HEK293 (cell line): ENCODE measurements around the gene WRAP53.

Experiments
- CTCF ChIA-PET: fragments of 350-600 bp; formaldehyde crosslinking; extraction: SDS; loops from one replicate; lab custom pipeline; 2021; ENCODE audit warnings: antibody characterized with exemption; lab: Yijun Ruan, JAX
- POLR2A ChIA-PET: fragments of 300-600 bp; formaldehyde crosslinking; extraction: SDS; loops from one replicate; lab custom pipeline; 2020; ENCODE audit warnings: antibody characterized with exemption, inconsistent platforms; lab: Yijun Ruan, JAX
- H3K27ac ChIP-seq: fragments of 200-500 bp; sonication (Bioruptor generic); 2 replicates; pipeline ENCODE4 v1.5.1; 2014; ENCODE audit warnings: low read depth, low read length, control low read depth, inconsistent platforms; ENCODE audit errors: extremely low read depth
- H3K36me3 ChIP-seq, 2 experiments: fragments of 200-500 bp in 1 of 2; sonication (Bioruptor generic) in 1 of 2; 1 replicate in 1 of 2; 2 replicates in 1 of 2; pipeline ENCODE4 v1.5.1; 2014 to 2017; ENCODE audit warnings: inconsistent platforms in 2 of 2, low read length in 2 of 2; ENCODE audit not compliant: control insufficient read depth in 2 of 2, insufficient read depth in 1 of 2
- H3K4me1 ChIP-seq: fragments of 200-500 bp; sonication (Bioruptor generic); 2 replicates; pipeline ENCODE4 v1.5.1; 2014; ENCODE audit warnings: mild to moderate bottlenecking, low read length, inconsistent platforms; ENCODE audit not compliant: control insufficient read depth, insufficient read depth
- H3K4me3 ChIP-seq: 2 replicates; pipeline ENCODE4 v1.5.1; 2011; ENCODE audit warnings: low read depth, mild to moderate bottlenecking, control low read depth, low read length, moderate library complexity
- H3K9me3 ChIP-seq: fragments of 200-500 bp; sonication (Bioruptor generic); 2 replicates; pipeline ENCODE4 v1.5.1; 2014; ENCODE audit warnings: low read depth, low read length, inconsistent platforms; ENCODE audit not compliant: control insufficient read depth, insufficient read depth
- ELK4 ChIP-seq: IDR thresholded peaks from 2 replicates; pipeline ENCODE4 v1.6.1; 2011; ENCODE audit warnings: mild to moderate bottlenecking, low read depth, low read length, borderline replicate concordance
- GLIS1 ChIP-seq: fragments of 450-650 bp; formaldehyde crosslinking; IDR thresholded peaks from 2 replicates; pipeline ENCODE4 v1.5.1; 2016; ENCODE audit warnings: missing biosample characterization, missing genetic modification characterization
- GLIS2 ChIP-seq: fragments of 450-650 bp; formaldehyde crosslinking; IDR thresholded peaks from 2 replicates; pipeline ENCODE4 v1.5.1; 2016; ENCODE audit warnings: missing biosample characterization, missing genetic modification characterization
- PRDM2 ChIP-seq: fragments of 450-650 bp; formaldehyde crosslinking; IDR thresholded peaks from 2 replicates; pipeline ENCODE4 v1.5.1; 2016; ENCODE audit warnings: missing biosample characterization, missing genetic modification characterization, borderline replicate concordance
- WT1 ChIP-seq: fragments of 450-650 bp; formaldehyde crosslinking; IDR thresholded peaks from 2 replicates; pipeline ENCODE4 v1.5.1; 2016; ENCODE audit warnings: missing biosample characterization, missing genetic modification characterization
- YY2 ChIP-seq: fragments of 450-650 bp; formaldehyde crosslinking; IDR thresholded peaks from 2 replicates; pipeline ENCODE4 v1.5.1; 2016; ENCODE audit warnings: missing biosample characterization, missing genetic modification characterization
- ZBTB20 ChIP-seq: fragments of 450-650 bp; formaldehyde crosslinking; IDR thresholded peaks from 2 replicates; pipeline ENCODE4 v1.5.1; 2016; ENCODE audit warnings: missing biosample characterization, missing genetic modification characterization
- ZBTB48 ChIP-seq: fragments of 450-650 bp; formaldehyde crosslinking; IDR thresholded peaks from 2 replicates; pipeline ENCODE4 v1.5.1; 2016; ENCODE audit warnings: missing biosample characterization, missing genetic modification characterization
- ZBTB6 ChIP-seq: fragments of 450-650 bp; formaldehyde crosslinking; IDR thresholded peaks from 2 replicates; pipeline ENCODE4 v1.5.1; 2017; ENCODE audit warnings: missing biosample characterization, missing genetic modification characterization
- ZIC2 ChIP-seq: fragments of 450-650 bp; formaldehyde crosslinking; IDR thresholded peaks from 2 replicates; pipeline ENCODE4 v1.5.1; 2016; ENCODE audit warnings: missing biosample characterization, missing genetic modification characterization
- ZNF121 ChIP-seq: fragments of 450-650 bp; formaldehyde crosslinking; IDR thresholded peaks from 2 replicates; pipeline ENCODE4 v1.5.1; 2016; ENCODE audit warnings: missing biosample characterization, missing genetic modification characterization
- ZNF155 ChIP-seq: fragments of 450-650 bp; formaldehyde crosslinking; IDR thresholded peaks from 2 replicates; pipeline ENCODE4 v1.5.1; 2016; ENCODE audit warnings: missing biosample characterization, missing genetic modification characterization
- ZNF423 ChIP-seq: fragments of 450-650 bp; formaldehyde crosslinking; IDR thresholded peaks from 2 replicates; pipeline ENCODE4 v1.5.1; 2016; ENCODE audit warnings: missing biosample characterization, missing genetic modification characterization
- ZNF518A ChIP-seq: fragments of 450-650 bp; formaldehyde crosslinking; conservative IDR thresholded peaks from 2 replicates; pipeline ENCODE4 v1.5.1; 2016; ENCODE audit warnings: low read depth, missing biosample characterization, missing genetic modification characterization
- ZNF558 ChIP-seq: fragments of 450-650 bp; formaldehyde crosslinking; IDR thresholded peaks from 2 replicates; pipeline ENCODE4 v1.5.1; 2016; ENCODE audit warnings: missing biosample characterization, missing genetic modification characterization
- ZNF639 ChIP-seq: fragments of 450-650 bp; formaldehyde crosslinking; IDR thresholded peaks from 2 replicates; pipeline ENCODE4 v1.5.1; 2016; ENCODE audit warnings: missing biosample characterization, missing genetic modification characterization
- ZNF704 ChIP-seq: fragments of 450-650 bp; formaldehyde crosslinking; IDR thresholded peaks from 2 replicates; pipeline ENCODE4 v1.5.1; 2016; ENCODE audit warnings: missing biosample characterization, missing genetic modification characterization
- ZSCAN30 ChIP-seq: fragments of 450-650 bp; IDR thresholded peaks from 2 replicates; pipeline ENCODE4 v1.5.1; 2018; ENCODE audit warnings: missing biosample characterization, mild to moderate bottlenecking, missing genetic modification characterization, moderate library complexity

The WRAP53 gene

GRCh38 chr17:7709031-7709430 lies 20.8 kb downstream of the WRAP53 start:
- ChIA-PET CTCF (no interaction called here), POLR2A (no interaction called here)
- Histone ChIP-seq H3K4me1 (peaks cover 9% of the 10 kb centered on the region; the same call in 1 of the 2 replicates), H3K36me3 (no peaks in the 10 kb centered on the region), H3K27ac (no peak overlapping the region), H3K9me3 (no peaks in the 10 kb centered on the region), H3K4me3 (no peak overlapping the region)
- TF ChIP-seq GLIS1 (tag by site-specific recombination): peak; percentile 11; the same call in 1 of the 2 replicates
- TF ChIP-seq WT1 (tag by site-specific recombination): no peak
- 0 out of 2 replicates have a peak, but pooled peaks have one; percentile 22 for TF ChIP-seq GLIS2 (tag by site-specific recombination)
- TF ChIP-seq ZNF639 (tag by site-specific recombination): no peak
- no peak for TF ChIP-seq ZSCAN30
- TF ChIP-seq ZNF558: no peak
- TF ChIP-seq ZBTB6 (tag by site-specific recombination): no peak
- TF ChIP-seq YY2 (tag by site-specific recombination): no peak
- TF ChIP-seq ZNF121 (tag by site-specific recombination): no peak
- no peak for TF ChIP-seq ZBTB48 (tag by site-specific recombination)
- TF ChIP-seq ZNF423 (tag by site-specific recombination): no peak
- peak; percentile 48 for TF ChIP-seq ZIC2 (tag by site-specific recombination)
- TF ChIP-seq ZNF518A: no peak
- TF ChIP-seq ZNF155 (tag by site-specific recombination): no peak

GRCh38 chr17:7710301-7710700 lies 22.0 kb downstream of the WRAP53 start:
- CTCF ChIA-PET: interaction anchor here (1.3 to 1.9 kb wide), 3 partner anchors 9 to 76 kb away, joined by 4 to 10 read pairs (median 8); partner anchors contain the start of genes TP53 and WRAP53
- H3K4me1 ChIP-seq: peaks cover 8% of the 10 kb centered on the region; the same call in 1 of the 2 replicates
- H3K9me3 ChIP-seq: no peaks in the 10 kb centered on the region
- POLR2A ChIA-PET: no interaction called here
- H3K36me3 ChIP-seq: no peaks in the 10 kb centered on the region
- H3K4me3 ChIP-seq: no peak overlapping the region
- no peak overlapping the region for H3K27ac ChIP-seq
- TF ChIP-seq PRDM2 (tag by site-specific recombination) (no peak), ZNF704 (tag by site-specific recombination) (no peak), ELK4 (no peak), ZBTB20 (tag by site-specific recombination) (no peak)
